Hippocampal formation (tissue), 2 donors: ENCODE results near the gene DCTPP1.
A peak's percentile ranks its signal among the peaks of the same experiment; 100 is the strongest.

Source experiments
- DNase-seq, 2 donors: peaks; one replicate each; lab custom pipeline; 2025; lab: John Stamatoyannopoulos, UW

The DCTPP1 gene

DNA sequence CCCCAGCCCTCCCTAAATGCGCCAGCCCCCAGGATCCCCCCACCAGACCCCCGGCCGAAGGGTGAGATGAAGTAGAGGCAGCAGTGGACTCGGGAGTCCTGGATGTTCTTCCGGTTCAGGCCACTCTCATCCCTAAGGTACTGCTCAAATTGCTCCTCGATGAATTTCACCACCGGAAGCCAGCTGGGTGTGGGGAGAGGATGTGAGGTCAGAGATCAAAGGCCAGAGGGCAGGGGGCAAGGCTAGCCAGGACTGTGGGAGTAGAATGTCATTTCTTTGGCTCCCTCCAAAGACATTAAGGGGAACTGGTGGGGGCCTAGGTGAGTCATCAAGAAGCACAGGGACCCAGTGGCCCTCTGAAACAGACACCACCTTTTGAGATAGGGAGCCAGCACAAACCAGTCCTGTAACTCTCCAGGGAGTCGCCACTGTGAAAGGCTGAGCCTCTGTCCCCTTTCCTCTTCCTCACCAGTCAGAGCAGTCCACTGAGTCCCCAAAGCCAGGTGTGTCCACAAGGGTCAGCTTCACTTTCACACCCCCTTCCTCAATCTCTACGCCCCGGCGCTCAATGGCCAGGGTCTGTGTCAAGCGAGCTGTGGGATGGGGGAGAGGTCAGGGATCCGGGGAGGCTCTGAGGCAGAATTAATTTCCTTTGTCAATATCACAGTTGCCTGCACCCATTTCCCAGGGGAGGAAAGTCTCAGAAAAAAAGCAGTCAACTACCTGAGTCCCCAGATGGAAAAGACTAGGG is 48.4 kb downstream of the DCTPP1 start:
- no peak for DNase-seq

- no peak for DNase-seq
These were observed 49.0 kb downstream of the DCTPP1 start for GRCh38 chr16:30380803-30381208.

- no peak for DNase-seq
These were observed 49.6 kb downstream of the DCTPP1 start for GRCh38 chr16:30380072-30380802.

GRCh38 chr16:30379158-30379783 is 50.6 kb downstream of the DCTPP1 start:
- DNase-seq: no peak

- DNase-seq: peak; percentile 98 to 99
These were observed 51.3 kb downstream of the DCTPP1 start for GRCh38 chr16:30378236-30379157.

GRCh38 chr16:30377812-30378235 is 52.0 kb downstream of the DCTPP1 start:
- peak; percentile 83 to 92 for DNase-seq

DNA sequence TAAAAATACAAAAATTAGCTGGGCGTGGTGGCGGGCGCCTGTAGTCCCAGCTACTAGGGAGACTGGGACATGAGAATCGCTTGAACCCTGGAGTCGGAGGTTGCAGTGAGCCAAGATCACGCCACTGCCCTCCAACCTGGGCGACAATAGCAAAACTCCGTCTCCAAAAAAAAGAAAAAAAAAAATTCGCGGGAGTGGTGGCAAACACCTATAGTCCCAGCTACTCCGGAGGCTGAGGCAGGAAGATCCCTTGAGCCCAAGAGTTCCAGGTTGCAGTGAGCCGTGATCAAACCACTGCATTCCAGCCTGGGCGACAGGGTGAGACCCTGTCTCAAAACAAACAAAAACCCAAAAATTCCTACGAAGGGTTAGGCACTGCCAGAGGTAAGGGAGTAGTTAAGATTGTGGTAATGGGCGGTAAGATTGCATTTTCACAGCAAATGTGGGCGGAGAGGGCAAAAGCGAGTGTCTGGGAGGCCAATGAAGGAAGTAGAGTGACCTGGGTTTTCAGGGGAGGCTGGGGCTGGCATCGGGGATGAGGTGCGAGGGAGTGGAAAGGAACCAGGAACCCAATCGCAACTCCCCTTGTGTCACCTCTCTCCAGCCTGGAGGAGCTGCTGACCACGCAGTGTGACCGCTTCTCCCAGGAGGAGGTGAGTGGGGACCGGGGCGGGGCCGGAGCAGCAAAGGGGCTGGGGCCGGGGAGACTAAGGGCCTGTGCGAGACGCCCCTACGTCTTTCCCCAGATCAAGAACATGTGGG is 52.6 kb downstream of the DCTPP1 start:
- DNase-seq: no peak

DNA sequence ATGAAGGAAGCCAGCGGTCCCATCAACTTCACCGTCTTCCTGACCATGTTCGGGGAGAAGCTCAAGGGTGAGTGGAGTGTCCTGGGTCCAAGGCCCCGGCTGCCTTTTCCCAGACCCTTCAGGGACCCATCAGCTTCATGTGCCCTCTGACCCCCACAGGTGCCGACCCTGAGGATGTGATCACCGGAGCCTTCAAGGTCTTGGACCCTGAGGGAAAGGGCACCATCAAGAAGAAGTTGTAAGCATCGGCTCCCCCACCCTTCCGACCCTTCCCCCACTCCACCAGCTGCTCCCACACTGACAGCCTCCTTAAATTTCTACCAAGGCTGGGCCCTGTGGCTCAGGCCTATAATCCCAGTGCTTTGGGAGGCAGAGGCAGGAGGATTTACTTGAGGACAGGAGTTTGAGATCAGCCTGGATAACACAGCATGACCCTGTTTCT is 53.3 kb downstream of the DCTPP1 start:
- DNase-seq: no peak

DNA sequence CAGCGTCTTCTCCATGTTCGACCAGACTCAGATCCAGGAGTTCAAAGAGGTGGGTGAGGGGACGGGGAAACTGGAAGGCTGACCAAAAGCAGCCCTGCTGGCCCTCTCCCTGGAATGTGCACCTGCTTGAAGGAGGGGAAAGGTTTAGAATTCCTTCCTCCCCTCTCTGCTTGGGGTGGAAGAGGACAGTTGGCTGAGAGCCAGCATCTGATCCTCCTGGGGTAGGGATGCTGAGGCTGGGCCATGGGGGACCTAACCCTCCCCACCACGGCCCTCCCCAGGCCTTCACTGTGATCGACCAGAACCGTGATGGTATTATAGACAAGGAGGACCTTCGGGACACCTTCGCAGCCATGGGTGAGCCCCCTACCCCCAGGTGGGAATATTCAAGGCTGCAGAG is 54.0 kb downstream of the DCTPP1 start:
- DNase-seq: no peak

GRCh38 chr16:30374538-30374937 is 55.3 kb downstream of the DCTPP1 start, which contains the start of gene MYL11:
MYL11 (plus strand) TSS chr16:30374802; CDS start chr16:30374858, 56 bp downstream.
- no peak for DNase-seq
